ENCODE results near the gene LRRC45. TPM values are rescaled to one million over a fixed set of nuclear protein-coding genes. Genes with fewer than 3 reads are reported as not detected.

The LRRC45 gene
- total RNA-seq, 1 donor from 2014 or later = 8.2 TPM

GRCh38 chr17:82055965-82056728 is 33.0 kb downstream of the LRRC45 start:
- peak; percentile 92 for DNase-seq (ENCODE audit: low spot score)
- H3K27me3 Mint-ChIP-seq (ENCODE audit: low read depth) = no peaks in the 10 kb centered on the region
- no peak overlapping the region for H3K4me3 Mint-ChIP-seq (ENCODE audit: unreplicated experiment)
- peaks cover 3% of the 10 kb centered on the region for H3K36me3 Mint-ChIP-seq (ENCODE audit: low read depth)
- no peaks in the 10 kb centered on the region for H3K9me3 Mint-ChIP-seq (ENCODE audit: low read depth)
- H3K27ac Mint-ChIP-seq (ENCODE audit: unreplicated experiment) = no peak overlapping the region
- H3K4me1 Mint-ChIP-seq (ENCODE audit: low read depth) = peaks cover 10% of the 10 kb centered on the region
- TF ChIP-seq CTCF (IDR thresholded peaks at IDR 0.05) = no peak

GRCh38 chr17:82056729-82057621 is 33.9 kb downstream of the LRRC45 start:
- Mint-ChIP-seq H3K9me3 (ENCODE audit: low read depth) (no peaks in the 10 kb centered on the region), H3K27me3 (ENCODE audit: low read depth) (no peaks in the 10 kb centered on the region), H3K36me3 (ENCODE audit: low read depth) (peaks cover 3% of the 10 kb centered on the region), H3K4me1 (ENCODE audit: low read depth) (peaks cover 10% of the 10 kb centered on the region), H3K4me3 (ENCODE audit: unreplicated experiment) (no peak overlapping the region), H3K27ac (ENCODE audit: unreplicated experiment) (no peak overlapping the region)
- DNase-seq (ENCODE audit: low spot score) = peak; percentile 87
- no peak for TF ChIP-seq CTCF (IDR thresholded peaks at IDR 0.05)

GRCh38 chr17:82058230-82058854 is 35.2 kb downstream of the LRRC45 start:
- Mint-ChIP-seq H3K36me3 (ENCODE audit: low read depth) (peaks cover 3% of the 10 kb centered on the region), H3K4me3 (ENCODE audit: unreplicated experiment) (no peak overlapping the region), H3K4me1 (ENCODE audit: low read depth) (peaks cover 1% of the 10 kb centered on the region), H3K27ac (ENCODE audit: unreplicated experiment) (no peak overlapping the region), H3K27me3 (ENCODE audit: low read depth) (no peaks in the 10 kb centered on the region), H3K9me3 (ENCODE audit: low read depth) (no peaks in the 10 kb centered on the region)
- TF ChIP-seq CTCF (IDR thresholded peaks at IDR 0.05) = no peak
- DNase-seq (ENCODE audit: low spot score) = peak; percentile 89

GRCh38 chr17:82058855-82059249 is 35.7 kb downstream of the LRRC45 start:
- Mint-ChIP-seq H3K36me3 (ENCODE audit: low read depth) (peaks cover 3% of the 10 kb centered on the region), H3K4me3 (ENCODE audit: unreplicated experiment) (no peak overlapping the region), H3K9me3 (ENCODE audit: low read depth) (no peaks in the 10 kb centered on the region), H3K27me3 (ENCODE audit: low read depth) (no peaks in the 10 kb centered on the region), H3K4me1 (ENCODE audit: low read depth) (peaks cover under 1% of the 10 kb centered on the region), H3K27ac (ENCODE audit: unreplicated experiment) (no peak overlapping the region)
- TF ChIP-seq CTCF (IDR thresholded peaks at IDR 0.05) = no peak
- DNase-seq (ENCODE audit: low spot score) = no peak
